Mesodermal cell (in vitro differentiated cells): Measurements from ENCODE around the gene C11orf58.

Source experiments
- H3K27ac ChIP-seq: 2 replicates; pipeline ENCODE4 v1.7.0; 2013; ENCODE audit warnings: mild to moderate bottlenecking, low read depth, low read length, moderate library complexity; ENCODE audit not compliant: severe bottlenecking
- H3K36me3 ChIP-seq: 2 replicates; pipeline ENCODE4 v1.7.1; 2013; ENCODE audit warnings: mild to moderate bottlenecking, low read length, moderate library complexity; ENCODE audit not compliant: control insufficient read depth, insufficient read depth
- H3K4me1 ChIP-seq: one replicate; pipeline ENCODE4 v1.7.1; 2013; ENCODE audit warnings: mild to moderate bottlenecking, low read length; ENCODE audit not compliant: insufficient read depth, control insufficient read depth, poor library complexity, severe bottlenecking
- H3K4me3 ChIP-seq: 2 replicates; pipeline ENCODE4 v1.7.0; 2013; ENCODE audit warnings: low read length, control low read depth, mild to moderate bottlenecking; ENCODE audit not compliant: insufficient read depth, poor library complexity, severe bottlenecking; ENCODE audit errors: extremely low read depth
- H3K9me3 ChIP-seq: 2 replicates; pipeline ENCODE4 v1.7.1; 2013; ENCODE audit warnings: mild to moderate bottlenecking, low read length, moderate library complexity; ENCODE audit not compliant: control insufficient read depth
- WGBS, 2 experiments: methylation state at CpG; one replicate each; pipeline ENCODE4 v1.1.5; 2013; ENCODE audit warnings: missing lambda C conversion rate in 2 of 2; ENCODE audit not compliant: insufficient coverage in 2 of 2; 5-methylcytosine and 5-hydroxymethylcytosine counted together

Gene C11orf58

DNA sequence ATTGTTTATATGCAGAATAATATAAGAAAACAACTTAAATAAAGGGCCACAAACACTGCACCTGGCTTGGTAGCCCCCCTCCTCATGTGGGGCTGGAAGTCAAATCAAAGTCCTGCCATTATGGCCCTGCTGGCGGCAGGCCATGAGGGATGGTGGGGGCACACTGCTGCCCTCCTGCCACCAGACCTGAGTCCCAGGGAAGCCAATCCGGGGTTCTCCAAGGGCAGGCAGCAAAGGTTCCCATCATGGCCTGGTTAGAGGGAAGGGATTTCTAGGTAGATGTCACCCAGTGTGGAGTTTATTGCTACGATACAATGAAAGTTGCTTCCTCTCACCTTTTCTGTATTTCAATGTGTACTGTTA lies 39.1 kb downstream of the C11orf58 start:
- WGBS, 2 experiments: 88 to 100% methylated on average over 1 to 2 of the region's 3 CpGs
- no peak overlapping the region for H3K4me3 ChIP-seq
- H3K4me1 ChIP-seq: peaks cover 7% of the 10 kb centered on the region
- no peaks in the 10 kb centered on the region for H3K36me3 ChIP-seq
- H3K27ac ChIP-seq: no peak overlapping the region
- no peaks in the 10 kb centered on the region for H3K9me3 ChIP-seq

DNA sequence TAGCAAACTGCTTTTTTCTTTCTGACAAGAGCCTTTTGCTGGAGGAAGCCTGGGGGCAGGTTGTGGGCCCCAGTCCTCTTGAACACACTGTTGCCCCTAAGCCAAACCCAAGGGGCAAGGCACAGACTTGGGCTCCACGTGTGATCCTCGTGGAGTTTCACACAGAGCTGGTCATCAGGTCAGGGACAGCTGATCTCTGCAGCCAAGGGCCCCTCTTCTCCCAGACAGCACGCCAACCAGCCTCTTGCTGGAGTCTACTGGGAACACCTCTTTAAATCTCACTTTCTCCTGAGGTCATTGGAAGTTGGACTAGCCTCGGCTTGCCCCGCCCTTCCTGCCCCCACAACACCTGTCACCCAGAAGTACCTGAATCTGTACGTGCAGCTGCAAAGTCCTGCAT lies 39.8 kb downstream of the C11orf58 start:
- no peak overlapping the region for H3K27ac ChIP-seq
- peaks cover 7% of the 10 kb centered on the region for H3K4me1 ChIP-seq
- no peaks in the 10 kb centered on the region for H3K36me3 ChIP-seq
- no peaks in the 10 kb centered on the region for H3K9me3 ChIP-seq
- H3K4me3 ChIP-seq: no peak overlapping the region
- WGBS, 2 experiments: 86 to 100% methylated on average over 4 to 5 of the region's 6 CpGs

DNA sequence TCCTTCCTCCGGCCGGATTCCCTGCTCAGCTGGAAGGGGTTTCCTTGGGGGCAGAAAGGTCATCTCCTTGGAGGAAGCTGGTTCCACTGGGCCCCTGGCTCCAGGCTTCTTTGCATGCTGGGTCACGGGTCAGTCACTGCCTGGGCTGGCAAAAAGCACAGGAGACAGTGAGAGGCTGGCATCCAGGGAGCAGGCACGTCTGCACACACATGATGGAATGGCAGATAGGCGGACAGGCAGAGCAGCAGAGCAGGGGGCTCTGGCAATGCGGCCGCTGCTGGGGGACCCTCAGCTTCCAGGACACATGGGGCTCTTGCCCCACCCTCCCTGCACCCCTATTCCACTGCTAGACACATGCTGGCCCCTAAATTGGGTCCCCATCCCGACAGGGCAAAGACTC lies 40.4 kb downstream of the C11orf58 start:
- H3K27ac ChIP-seq: no peak overlapping the region
- no peak overlapping the region for H3K4me3 ChIP-seq
- no peaks in the 10 kb centered on the region for H3K36me3 ChIP-seq
- peaks cover 8% of the 10 kb centered on the region for H3K4me1 ChIP-seq
- H3K9me3 ChIP-seq: no peaks in the 10 kb centered on the region
- 86 to 88% methylated on average over 1 to 6 of the region's 8 CpGs for WGBS, 2 experiments

DNA sequence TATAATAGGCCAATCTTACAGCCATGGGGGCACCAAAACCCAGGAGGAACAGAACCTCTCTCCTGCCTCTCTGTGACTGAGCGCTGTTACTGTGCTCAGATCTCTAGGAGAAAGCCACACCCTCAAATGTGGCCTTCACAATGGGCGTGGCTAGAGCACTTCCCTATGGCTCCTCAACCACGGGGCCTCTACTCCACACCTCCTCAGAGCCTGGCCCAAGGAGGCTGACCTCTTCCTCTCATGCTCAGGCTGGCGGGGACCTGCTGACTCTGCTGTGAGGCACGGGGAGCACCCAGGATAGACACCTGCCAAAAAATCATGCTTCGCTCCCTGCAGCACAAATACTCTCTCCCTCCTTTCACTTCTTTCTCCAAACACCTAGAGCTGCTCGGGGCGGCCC lies 41.0 kb downstream of the C11orf58 start:
- Histone ChIP-seq H3K4me3 (no peak overlapping the region), H3K36me3 (no peaks in the 10 kb centered on the region)
- WGBS, 2 experiments: 60 to 75% methylated on average over 3 of the region's 8 CpGs

DNA sequence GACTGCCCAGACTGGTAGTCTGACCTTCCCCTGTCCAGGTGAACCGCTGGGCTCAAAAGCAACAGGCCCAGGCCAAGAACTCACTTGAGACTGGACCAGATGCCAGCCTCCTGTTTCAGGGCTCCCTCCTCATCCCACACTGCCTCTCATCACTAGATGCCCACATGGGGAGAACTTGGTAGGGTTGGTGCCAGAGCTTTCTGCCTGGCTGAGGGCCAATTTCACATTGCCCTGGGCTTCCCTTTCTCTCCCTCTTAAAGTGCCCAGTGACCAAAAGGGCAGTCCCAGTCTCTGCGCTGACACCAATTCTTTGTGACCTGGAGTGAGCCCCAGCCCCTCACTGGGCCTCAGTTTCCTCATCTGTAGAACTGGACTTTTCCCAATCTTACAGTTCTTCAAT lies 41.7 kb downstream of the C11orf58 start:
- 88 to 94% methylated on average over 2 of the region's 2 CpGs for WGBS, 2 experiments
- Histone ChIP-seq H3K9me3 (no peaks in the 10 kb centered on the region), H3K36me3 (no peaks in the 10 kb centered on the region), H3K4me1 (peaks cover 21% of the 10 kb centered on the region), H3K27ac (no peak overlapping the region), H3K4me3 (no peak overlapping the region)

More for the DNA sequence above, 41.0 kb downstream of the C11orf58 start:
- peaks cover 14% of the 10 kb centered on the region for H3K4me1 ChIP-seq
- H3K9me3 ChIP-seq: no peaks in the 10 kb centered on the region
- H3K27ac ChIP-seq: no peak overlapping the region

DNA sequence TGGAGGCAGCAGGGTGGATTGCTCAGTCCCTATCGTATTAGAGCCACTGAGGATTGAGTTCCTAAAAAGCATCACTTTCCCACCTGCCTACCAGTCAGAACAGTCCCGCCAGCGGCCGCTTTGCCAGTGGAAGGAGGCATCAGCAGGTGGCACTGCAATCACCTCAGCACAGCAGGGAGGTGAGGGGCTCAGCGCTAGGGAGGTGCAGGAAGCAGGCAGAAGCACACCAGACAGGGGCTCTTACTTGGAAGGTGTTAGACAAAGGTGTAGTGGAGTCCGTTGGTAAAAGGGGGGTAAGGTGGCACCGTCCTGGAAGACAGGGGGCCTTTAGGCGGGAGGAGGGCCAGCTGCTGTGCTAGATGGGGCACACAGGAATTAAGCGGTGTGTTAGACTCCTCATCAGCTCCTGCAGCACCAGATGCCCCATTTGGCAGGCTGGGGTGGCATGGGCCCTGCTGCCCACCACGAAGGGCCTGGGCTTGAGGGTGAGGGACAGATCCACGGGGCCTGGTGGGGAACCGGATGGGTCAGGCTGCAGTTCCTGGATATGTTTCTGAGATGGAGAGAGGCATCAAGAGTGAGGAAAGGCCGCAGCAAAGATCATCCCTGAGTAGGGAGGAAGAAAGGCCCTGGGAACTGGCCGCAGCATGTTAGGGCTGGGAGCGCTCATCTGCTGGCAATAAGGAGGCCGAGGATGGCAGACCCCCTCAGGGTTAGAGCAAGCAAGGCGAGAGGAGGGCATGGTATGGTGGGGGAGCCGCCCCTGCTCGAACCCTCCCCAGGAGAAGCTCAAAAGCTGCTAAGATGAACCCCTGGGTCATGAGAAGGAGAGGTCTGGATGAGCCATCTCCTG lies 42.5 kb downstream of the C11orf58 start:
- WGBS, 2 experiments: 89% methylated on average over 16 to 18 of the region's 19 CpGs
- Histone ChIP-seq H3K4me1 (peaks cover 17% of the 10 kb centered on the region), H3K36me3 (no peaks in the 10 kb centered on the region), H3K4me3 (no peak overlapping the region), H3K9me3 (no peaks in the 10 kb centered on the region), H3K27ac (no peak overlapping the region)

DNA sequence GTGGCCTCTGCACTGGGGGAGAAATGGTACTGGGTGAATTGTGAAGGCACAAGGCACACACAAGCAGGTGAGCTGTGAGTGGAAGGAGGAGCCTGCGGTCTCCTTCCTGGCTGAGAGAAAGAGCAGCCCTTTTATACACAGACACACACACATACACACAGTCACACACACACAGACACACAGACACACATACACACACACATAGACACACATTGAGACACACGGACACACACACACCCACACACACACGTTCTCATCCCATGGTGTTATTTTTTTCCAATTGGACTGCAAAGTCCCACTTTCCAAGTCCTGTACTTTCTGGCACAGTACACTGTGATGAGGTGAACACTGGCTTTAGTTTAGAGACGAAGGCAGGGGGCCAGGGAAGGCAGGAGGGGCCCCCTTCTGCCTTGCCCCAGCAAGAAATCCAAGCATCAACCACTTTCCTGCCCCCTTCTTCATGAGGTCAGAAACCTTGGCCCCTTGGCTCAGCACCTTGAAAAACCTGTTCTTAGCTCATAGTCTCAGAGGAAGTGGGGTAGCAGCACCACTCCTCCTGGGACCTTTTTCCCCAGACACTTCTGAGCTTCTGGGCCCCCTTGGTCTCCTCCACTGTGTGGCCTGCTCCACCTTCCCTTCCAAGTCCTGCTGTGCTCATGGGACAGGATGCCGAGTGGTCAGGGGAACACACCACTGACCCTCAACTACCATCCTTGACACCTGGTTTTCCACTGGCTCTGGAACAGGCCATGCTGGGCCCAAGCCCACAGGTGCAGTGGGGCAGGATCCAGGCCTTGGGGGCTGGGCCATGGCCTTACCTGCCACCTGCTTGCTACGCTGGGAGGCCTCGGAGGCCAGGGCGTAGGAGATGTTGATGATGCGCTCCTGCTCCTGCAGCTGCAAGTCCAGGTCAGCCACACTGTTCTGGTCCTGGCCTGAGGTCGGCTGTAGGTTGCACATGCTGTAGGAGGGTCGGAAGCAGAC lies 43.8 kb downstream of the C11orf58 start:
- no peak overlapping the region for H3K27ac ChIP-seq
- H3K4me1 ChIP-seq: peaks cover 16% of the 10 kb centered on the region
- WGBS, 2 experiments: 84 to 100% methylated on average over 7 to 10 of the region's 11 CpGs
- no peaks in the 10 kb centered on the region for H3K9me3 ChIP-seq
- no peak overlapping the region for H3K4me3 ChIP-seq
- H3K36me3 ChIP-seq: no peaks in the 10 kb centered on the region

DNA sequence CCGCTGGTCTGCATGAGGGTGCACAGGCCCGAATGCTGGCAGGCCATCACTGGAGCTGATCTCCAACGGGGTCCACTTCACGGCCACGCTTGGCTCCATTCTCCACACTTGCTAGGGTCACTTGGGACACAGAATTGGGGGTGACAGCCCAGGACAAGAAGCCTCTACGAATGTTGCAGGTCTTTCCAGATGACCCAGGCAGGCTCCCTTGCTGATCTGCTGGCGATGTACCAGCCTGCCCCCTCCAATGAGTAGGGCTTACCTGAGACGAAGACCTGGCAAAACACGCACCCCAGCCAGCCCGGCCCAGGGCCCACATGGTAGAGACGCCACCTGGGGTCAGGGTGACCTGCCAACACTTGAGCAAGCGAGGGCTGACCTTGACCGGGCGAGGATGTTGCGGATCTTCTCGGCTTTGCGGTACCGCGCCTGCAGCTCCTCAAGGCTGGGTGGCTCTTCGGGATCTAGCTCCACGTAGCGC lies 44.9 kb downstream of the C11orf58 start:
- H3K27ac ChIP-seq: no peak overlapping the region
- H3K4me3 ChIP-seq: no peak overlapping the region
- WGBS, 2 experiments: 94 to 97% methylated on average over 20 to 22 of the region's 22 CpGs
- H3K4me1 ChIP-seq: peaks cover 23% of the 10 kb centered on the region
- H3K36me3 ChIP-seq: no peaks in the 10 kb centered on the region
- H3K9me3 ChIP-seq: no peaks in the 10 kb centered on the region

DNA sequence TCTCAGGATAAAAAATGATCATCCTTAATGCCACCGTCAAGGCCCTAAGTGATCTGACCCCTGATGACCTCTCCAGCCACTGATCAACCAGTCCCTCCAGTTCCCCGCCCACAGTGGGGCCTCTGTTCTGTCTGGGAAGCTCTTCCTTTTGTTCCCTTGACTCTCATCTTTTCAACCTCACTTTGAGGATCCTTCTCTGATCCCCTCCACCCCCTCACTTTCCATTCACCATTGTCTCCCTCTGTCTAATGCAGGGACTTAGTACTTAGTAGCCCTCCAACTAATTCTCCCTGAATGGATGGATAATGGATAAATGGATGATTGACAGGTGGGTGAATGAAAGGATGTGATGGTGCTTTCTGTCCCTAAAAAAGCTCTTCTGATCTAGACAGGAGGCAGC lies 45.6 kb downstream of the C11orf58 start:
- no peaks in the 10 kb centered on the region for H3K36me3 ChIP-seq
- WGBS, 2 experiments: 66 to 67% methylated on average over 2 of the region's 2 CpGs
- no peaks in the 10 kb centered on the region for H3K9me3 ChIP-seq
- H3K27ac ChIP-seq: no peak overlapping the region
- peaks cover 25% of the 10 kb centered on the region for H3K4me1 ChIP-seq
- H3K4me3 ChIP-seq: no peak overlapping the region

DNA sequence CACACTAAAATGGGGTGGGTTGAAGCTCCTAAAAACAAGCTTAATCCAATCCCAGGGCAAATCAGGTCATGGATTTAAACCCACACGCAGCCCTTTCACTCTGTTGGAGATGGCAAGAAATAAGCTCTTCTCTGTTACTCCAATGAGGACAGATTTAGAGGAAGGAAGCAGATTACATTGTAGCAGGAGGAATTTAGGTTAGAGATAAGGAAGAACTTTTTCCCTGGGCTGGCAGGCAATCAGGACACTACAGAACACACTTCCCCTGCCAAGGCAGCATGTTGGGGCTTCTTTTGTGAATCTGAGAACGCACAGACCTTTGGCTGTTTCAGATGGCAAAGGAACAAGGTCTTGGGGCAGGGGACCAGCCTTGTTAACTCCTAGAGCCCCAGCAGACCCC lies 46.2 kb downstream of the C11orf58 start:
- peaks cover 25% of the 10 kb centered on the region for H3K4me1 ChIP-seq
- WGBS, 2 experiments: 80 to 85% methylated on average over 1 to 2 of the region's 2 CpGs
- no peaks in the 10 kb centered on the region for H3K9me3 ChIP-seq
- H3K4me3 ChIP-seq: no peak overlapping the region
- H3K36me3 ChIP-seq: no peaks in the 10 kb centered on the region
- no peak overlapping the region for H3K27ac ChIP-seq
